ENCODE data around the gene RNF145. TPM values are rescaled to one million over a fixed set of nuclear protein-coding genes. Genes with fewer than 3 reads are reported as not detected.

The RNF145 gene, protein sequence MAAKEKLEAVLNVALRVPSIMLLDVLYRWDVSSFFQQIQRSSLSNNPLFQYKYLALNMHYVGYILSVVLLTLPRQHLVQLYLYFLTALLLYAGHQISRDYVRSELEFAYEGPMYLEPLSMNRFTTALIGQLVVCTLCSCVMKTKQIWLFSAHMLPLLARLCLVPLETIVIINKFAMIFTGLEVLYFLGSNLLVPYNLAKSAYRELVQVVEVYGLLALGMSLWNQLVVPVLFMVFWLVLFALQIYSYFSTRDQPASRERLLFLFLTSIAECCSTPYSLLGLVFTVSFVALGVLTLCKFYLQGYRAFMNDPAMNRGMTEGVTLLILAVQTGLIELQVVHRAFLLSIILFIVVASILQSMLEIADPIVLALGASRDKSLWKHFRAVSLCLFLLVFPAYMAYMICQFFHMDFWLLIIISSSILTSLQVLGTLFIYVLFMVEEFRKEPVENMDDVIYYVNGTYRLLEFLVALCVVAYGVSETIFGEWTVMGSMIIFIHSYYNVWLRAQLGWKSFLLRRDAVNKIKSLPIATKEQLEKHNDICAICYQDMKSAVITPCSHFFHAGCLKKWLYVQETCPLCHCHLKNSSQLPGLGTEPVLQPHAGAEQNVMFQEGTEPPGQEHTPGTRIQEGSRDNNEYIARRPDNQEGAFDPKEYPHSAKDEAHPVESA
- total RNA-seq (2013) = 23.7 TPM
- 10 to 100 TPM in 2 of 3 donors, 1 to 10 TPM in 1; 9.1 to 23.6 (median 11.5) TPM for polyA plus RNA-seq
- 4.0 and 6.5 TPM in 2 replicates for polyA minus RNA-seq
- 43.2 to 195 (median 48.1) reads per million in 11 experiments for total RNA-seq

DNA sequence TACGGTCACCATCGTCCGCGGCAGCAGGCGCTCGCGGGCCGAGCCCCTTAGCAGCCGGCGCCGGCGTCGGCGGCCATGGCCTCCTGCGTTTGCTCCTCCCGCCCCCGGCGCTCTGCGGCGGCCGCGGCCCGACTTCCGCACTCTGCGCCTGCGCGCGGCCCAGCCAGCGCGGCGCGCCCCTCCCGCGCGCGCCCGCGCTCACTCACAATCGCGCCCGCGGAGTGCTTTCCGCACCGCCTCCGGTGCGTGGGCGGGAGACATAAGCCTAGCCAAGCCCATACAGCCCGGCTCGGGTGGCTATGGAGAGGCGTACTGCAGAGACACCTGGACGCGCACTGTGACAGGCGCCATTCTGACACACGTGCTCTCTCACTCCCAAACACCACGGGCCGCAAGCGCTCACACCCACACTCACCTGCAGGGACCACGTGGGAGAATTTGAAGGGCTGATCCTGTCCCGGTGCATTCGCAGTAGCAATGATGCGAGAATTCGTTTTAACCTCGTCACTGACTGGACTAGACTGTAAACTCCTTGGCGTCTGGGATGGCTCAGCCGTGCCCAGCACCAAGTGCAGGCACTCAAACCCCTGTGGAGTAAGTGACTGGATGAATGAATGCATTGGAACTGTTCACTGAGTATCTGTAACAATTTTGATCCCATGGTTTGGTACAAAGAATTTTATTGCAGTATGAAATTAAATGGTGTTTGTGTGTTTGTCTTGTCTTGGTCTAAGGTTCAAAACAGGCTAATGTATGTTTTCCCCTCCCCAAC, at the start of gene RNF145:
Gene RNF145, minus strand, starts transcription at position 116 of the 772 bp plus-strand sequence. CDS start 5,936 bp downstream, outside the sequence.
- H3K4me1 ChIP-seq (ENCODE audit: control insufficient read depth in 1 of 2, insufficient read depth in 2 of 2, low read length in 2 of 2) = peaks cover 36 to 56% of the 10 kb centered on the region in 2 donors
- peak within 1 kb of the TSS; percentile 98 for H3K4me2 ChIP-seq (replicated peaks; ENCODE audit: extremely low read depth, low read length, poor library complexity, severe bottlenecking)
- peaks cover 63% of the 10 kb centered on the region for H3K4me1 Mint-ChIP-seq
- TF ChIP-seq, protein P1, sequence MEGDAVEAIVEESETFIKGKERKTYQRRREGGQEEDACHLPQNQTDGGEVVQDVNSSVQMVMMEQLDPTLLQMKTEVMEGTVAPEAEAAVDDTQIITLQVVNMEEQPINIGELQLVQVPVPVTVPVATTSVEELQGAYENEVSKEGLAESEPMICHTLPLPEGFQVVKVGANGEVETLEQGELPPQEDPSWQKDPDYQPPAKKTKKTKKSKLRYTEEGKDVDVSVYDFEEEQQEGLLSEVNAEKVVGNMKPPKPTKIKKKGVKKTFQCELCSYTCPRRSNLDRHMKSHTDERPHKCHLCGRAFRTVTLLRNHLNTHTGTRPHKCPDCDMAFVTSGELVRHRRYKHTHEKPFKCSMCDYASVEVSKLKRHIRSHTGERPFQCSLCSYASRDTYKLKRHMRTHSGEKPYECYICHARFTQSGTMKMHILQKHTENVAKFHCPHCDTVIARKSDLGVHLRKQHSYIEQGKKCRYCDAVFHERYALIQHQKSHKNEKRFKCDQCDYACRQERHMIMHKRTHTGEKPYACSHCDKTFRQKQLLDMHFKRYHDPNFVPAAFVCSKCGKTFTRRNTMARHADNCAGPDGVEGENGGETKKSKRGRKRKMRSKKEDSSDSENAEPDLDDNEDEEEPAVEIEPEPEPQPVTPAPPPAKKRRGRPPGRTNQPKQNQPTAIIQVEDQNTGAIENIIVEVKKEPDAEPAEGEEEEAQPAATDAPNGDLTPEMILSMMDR (IDR thresholded peaks at IDR 0.05) = no peak
- peak within 1 kb of the TSS; percentile 96 to 100 for H3K4me3 Mint-ChIP-seq
- peak within 1 kb of the TSS; percentile 79 for H3K9ac ChIP-seq (ENCODE audit: insufficient read depth, low read length, poor library complexity, severe bottlenecking)
- intact Hi-C loops (cut with micrococcal nuclease) = loop anchor here (5.0 kb wide), 1 partner anchor 53 kb away; the partner anchor contains the start of gene UBLCP1 (in 2 of the 2)
- no peaks in the 10 kb centered on the region for H3K9me3 Mint-ChIP-seq
- H3K27ac ChIP-seq (ENCODE audit: low read depth in 1 of 2, low read length in 2 of 2) = peak within 1 kb of the TSS; percentile 84
- H4K20me1 ChIP-seq (ENCODE audit: insufficient read depth, low read length) = peaks cover 39% of the 10 kb centered on the region
- H3K27me3 Mint-ChIP-seq (ENCODE audit: low read depth in 3 of 3) = peaks cover 0 to 4% (median 0%) of the 10 kb centered on the region in 3 donors
- H3K27me3 ChIP-seq (ENCODE audit: control insufficient read depth in 2 of 2, insufficient read depth in 2 of 2, low read length in 2 of 2) = no peaks in the 10 kb centered on the region
- peaks cover 47% of the 10 kb centered on the region for H3K79me2 ChIP-seq (ENCODE audit: insufficient read depth, low read length)
- peak within 1 kb of the TSS; percentile 88 to 97 (median 95) for H3K27ac Mint-ChIP-seq
- 2% methylated on average over 63 of the region's 65 CpGs for WGBS (ENCODE audit: insufficient coverage)
- no peaks in the 10 kb centered on the region for H3K36me3 Mint-ChIP-seq
- DNase-seq = peak; percentile 71 to 83 (median 77)
- no peaks in the 10 kb centered on the region for H3K36me3 ChIP-seq (replicated peaks in 1 of 2; ENCODE audit: control insufficient read depth in 1 of 2, insufficient read depth in 2 of 2, low read length in 2 of 2)
- no peaks in the 10 kb centered on the region for H3K9me3 ChIP-seq (replicated peaks in 1 of 2; ENCODE audit: control insufficient read depth in 1 of 2, insufficient read depth in 1 of 2, low read length in 2 of 2)
- peak within 1 kb of the TSS; percentile 84 for H2AFZ ChIP-seq (ENCODE audit: insufficient read depth, low read depth, low read length, poor library complexity, severe bottlenecking)
- H3K4me3 ChIP-seq (replicated peaks in 1 of 3; ENCODE audit: low read depth in 2 of 3, low read length in 3 of 3) = peak within 1 kb of the TSS; percentile 83 to 93 (median 86)

DNA sequence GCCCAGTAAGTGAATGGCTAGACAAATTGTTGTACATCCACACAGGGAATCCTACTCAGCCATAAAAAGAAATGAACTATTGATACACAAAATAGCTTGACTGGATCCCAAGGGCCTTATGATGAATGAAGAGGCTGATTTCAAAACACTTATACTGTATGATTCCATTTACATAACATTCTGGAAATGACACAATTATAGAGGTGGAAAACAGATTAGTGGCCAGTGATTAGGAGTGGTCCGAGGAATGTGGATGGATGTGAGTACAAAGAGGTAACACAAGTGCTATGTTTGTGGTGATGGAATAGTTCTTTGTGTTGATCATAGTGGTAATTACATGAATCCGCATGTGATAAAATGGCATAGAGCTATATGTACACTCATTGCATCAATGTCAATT, 49.0 kb upstream of the RNF145 start:
- Mint-ChIP-seq H3K27ac (no peak overlapping the region), H3K9me3 (peaks cover 2 to 10% (median 7%) of the 10 kb centered on the region in 7 donors), H3K4me1 (peaks cover 8% of the 10 kb centered on the region), H3K4me3 (no peak overlapping the region), H3K27me3 (ENCODE audit: low read depth in 3 of 3) (peaks cover 7 to 12% (median 10%) of the 10 kb centered on the region in 3 donors), H3K36me3 (no peaks in the 10 kb centered on the region)
- Histone ChIP-seq H3K4me3 (replicated peaks in 1 of 3; ENCODE audit: low read depth in 2 of 3, low read length in 3 of 3) (no peak overlapping the region), H2AFZ (ENCODE audit: insufficient read depth, low read depth, low read length, poor library complexity, severe bottlenecking) (no peak overlapping the region), H3K9me3 (replicated peaks in 1 of 2; ENCODE audit: control insufficient read depth in 1 of 2, insufficient read depth in 1 of 2, low read length in 2 of 2) (no peaks in the 10 kb centered on the region), H3K36me3 (replicated peaks in 1 of 2; ENCODE audit: control insufficient read depth in 1 of 2, insufficient read depth in 2 of 2, low read length in 2 of 2) (no peaks in the 10 kb centered on the region), H3K27me3 (ENCODE audit: control insufficient read depth in 2 of 2, insufficient read depth in 2 of 2, low read length in 2 of 2) (peaks cover 0 to 4% of the 10 kb centered on the region in 2 donors), H4K20me1 (ENCODE audit: insufficient read depth, low read length) (no peaks in the 10 kb centered on the region), H3K4me1 (ENCODE audit: control insufficient read depth in 1 of 2, insufficient read depth in 2 of 2, low read length in 2 of 2) (peaks cover 6 to 9% of the 10 kb centered on the region in 2 donors), H3K4me2 (replicated peaks; ENCODE audit: extremely low read depth, low read length, poor library complexity, severe bottlenecking) (no peak overlapping the region), H3K79me2 (ENCODE audit: insufficient read depth, low read length) (peaks cover 3% of the 10 kb centered on the region), H3K9ac (ENCODE audit: insufficient read depth, low read length, poor library complexity, severe bottlenecking) (no peak overlapping the region), H3K27ac (ENCODE audit: low read depth in 1 of 2, low read length in 2 of 2) (no peak overlapping the region)
- TF ChIP-seq, protein P1 (IDR thresholded peaks at IDR 0.05) = no peak
- WGBS (ENCODE audit: insufficient coverage) = 80% methylated on average over 1 of the region's 2 CpGs
- DNase-seq = no peak
- intact Hi-C loops (cut with micrococcal nuclease) = no loop called here
